Loucy (cell line): ENCODE measurements around the gene ZNF423.

ENCODE experiments used
- CTCF ChIP-seq: fragments of 200-600 bp; sonication (generic); conservative IDR thresholded peaks from 2 replicates; pipeline ENCODE4 v1.5.1; 2014; ENCODE audit warnings: mild to moderate bottlenecking, antibody characterized with exemption, low read length
- EZH2phosphoT487 ChIP-seq: fragments of 200-600 bp; IDR thresholded peaks from 2 replicates; pipeline ENCODE4 v1.6.1; 2018; ENCODE audit warnings: antibody characterized with exemption, mild to moderate bottlenecking, moderate library complexity, borderline replicate concordance

- TF ChIP-seq CTCF (no peak), EZH2phosphoT487 (no peak)
These were observed 131.1 kb downstream of the ZNF423 start for GRCh38 chr16:49724774-49725173.
